ENCODE results near the gene HTR7.

Gene HTR7

DNA sequence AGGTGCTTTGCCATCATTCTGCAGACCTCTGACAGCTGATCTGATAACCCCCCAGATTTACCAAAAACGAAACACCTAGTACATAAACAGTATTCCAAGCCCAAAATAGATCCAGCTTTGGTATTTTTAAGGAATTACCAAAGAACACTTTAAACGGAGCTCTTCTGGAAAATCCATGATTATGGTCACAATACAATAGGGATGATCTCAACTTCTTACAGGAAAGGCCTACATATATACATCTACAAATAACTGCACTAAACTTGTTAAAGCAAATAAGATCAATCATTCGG is 69.7 kb downstream of the HTR7 start:
- TF ChIP-seq, protein P1, sequence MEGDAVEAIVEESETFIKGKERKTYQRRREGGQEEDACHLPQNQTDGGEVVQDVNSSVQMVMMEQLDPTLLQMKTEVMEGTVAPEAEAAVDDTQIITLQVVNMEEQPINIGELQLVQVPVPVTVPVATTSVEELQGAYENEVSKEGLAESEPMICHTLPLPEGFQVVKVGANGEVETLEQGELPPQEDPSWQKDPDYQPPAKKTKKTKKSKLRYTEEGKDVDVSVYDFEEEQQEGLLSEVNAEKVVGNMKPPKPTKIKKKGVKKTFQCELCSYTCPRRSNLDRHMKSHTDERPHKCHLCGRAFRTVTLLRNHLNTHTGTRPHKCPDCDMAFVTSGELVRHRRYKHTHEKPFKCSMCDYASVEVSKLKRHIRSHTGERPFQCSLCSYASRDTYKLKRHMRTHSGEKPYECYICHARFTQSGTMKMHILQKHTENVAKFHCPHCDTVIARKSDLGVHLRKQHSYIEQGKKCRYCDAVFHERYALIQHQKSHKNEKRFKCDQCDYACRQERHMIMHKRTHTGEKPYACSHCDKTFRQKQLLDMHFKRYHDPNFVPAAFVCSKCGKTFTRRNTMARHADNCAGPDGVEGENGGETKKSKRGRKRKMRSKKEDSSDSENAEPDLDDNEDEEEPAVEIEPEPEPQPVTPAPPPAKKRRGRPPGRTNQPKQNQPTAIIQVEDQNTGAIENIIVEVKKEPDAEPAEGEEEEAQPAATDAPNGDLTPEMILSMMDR (IDR thresholded peaks at IDR 0.05; ENCODE audit: extremely low read depth, missing control alignments) = no peak
- no peak for DNase-seq (ENCODE audit: low spot score)

GRCh38 chr10:90787393-90788198 is 70.2 kb downstream of the HTR7 start:
- DNase-seq (ENCODE audit: low spot score) = peak; percentile 23
- TF ChIP-seq, protein P1 (IDR thresholded peaks at IDR 0.05; ENCODE audit: extremely low read depth, missing control alignments) = peak; percentile 72

GRCh38 chr10:90785782-90786181 is 72.1 kb downstream of the HTR7 start:
- TF ChIP-seq, protein P1 (IDR thresholded peaks at IDR 0.05; ENCODE audit: extremely low read depth, missing control alignments) = no peak
- DNase-seq (ENCODE audit: low spot score) = no peak

DNA sequence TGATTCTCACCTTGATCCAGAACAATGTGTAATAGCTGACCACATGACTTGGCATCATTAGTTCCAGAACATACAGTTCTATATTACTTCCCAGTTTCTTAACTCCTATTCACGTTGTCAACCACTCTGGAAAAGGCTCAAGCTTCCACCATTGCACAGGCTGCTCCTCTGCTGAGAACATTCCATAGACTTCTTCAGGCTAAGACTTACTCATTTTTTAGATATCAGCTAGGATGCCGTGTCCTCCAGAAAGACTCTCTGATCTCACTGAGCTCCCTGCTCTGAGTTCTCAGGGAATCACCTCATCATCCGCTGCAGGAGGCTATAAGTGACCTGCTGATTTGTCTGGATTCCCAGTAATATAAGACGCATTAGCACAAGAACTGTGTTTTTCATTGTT is 73.1 kb downstream of the HTR7 start:
- TF ChIP-seq, protein P1 (IDR thresholded peaks at IDR 0.05; ENCODE audit: extremely low read depth, missing control alignments) = no peak
- DNase-seq (ENCODE audit: low spot score) = no peak

- no peak for DNase-seq (ENCODE audit: low spot score)
- TF ChIP-seq, protein P1 (IDR thresholded peaks at IDR 0.05; ENCODE audit: extremely low read depth, missing control alignments) = no peak
These were observed 77.4 kb downstream of the HTR7 start for GRCh38 chr10:90780488-90780887.

DNA sequence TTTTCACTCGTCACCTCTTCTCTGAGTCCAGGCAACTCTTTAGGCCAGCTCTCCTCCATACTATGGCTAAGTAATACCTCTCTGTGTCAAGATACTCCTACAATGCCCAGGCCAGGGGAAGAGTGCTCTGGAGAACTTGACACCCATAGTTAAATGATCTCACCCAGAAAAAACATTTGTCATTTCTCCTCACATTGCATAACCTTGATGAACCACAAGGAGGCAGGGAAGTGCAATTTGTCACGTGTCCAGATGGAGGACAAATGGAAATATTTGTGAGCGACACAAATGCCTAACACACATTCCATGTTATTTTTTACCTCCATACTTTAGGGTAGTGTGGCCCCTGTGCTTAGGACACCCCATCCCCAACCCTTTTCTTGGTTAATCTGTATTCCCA is 78.3 kb downstream of the HTR7 start:
- TF ChIP-seq, protein P1 (IDR thresholded peaks at IDR 0.05; ENCODE audit: extremely low read depth, missing control alignments) = no peak
- DNase-seq (ENCODE audit: low spot score) = no peak

- TF ChIP-seq, protein P1 (IDR thresholded peaks at IDR 0.05; ENCODE audit: extremely low read depth, missing control alignments) = no peak
- no peak for DNase-seq (ENCODE audit: low spot score)
These were observed 80.2 kb downstream of the HTR7 start for GRCh38 chr10:90777621-90778020.

All from GM20000 (cell line).